K562 (cell line): ENCODE measurements around the gene RFPL4A. TPM values are rescaled to one million over a fixed set of nuclear protein-coding genes. Genes with fewer than 3 reads are reported as not detected.

Source experiments
- ATAC-seq: fragments of 200-7000 bp; cut with Tn5 transposase; 3 replicates; pipeline ENCODE4 v1.9.1; 2020; ENCODE audit warnings: moderate library complexity
- BruUV-seq: library from RNA; stranded (reverse); fragments of 400-500 nt; replicated peaks from 2 replicates; lab custom pipeline; 2021; lab: Mats Ljungman, UMichigan
- CTCF ChIA-PET: fragments of 300-600 bp; formaldehyde crosslinking; extraction: SDS; loops from one replicate; lab custom pipeline; 2021; ENCODE audit warnings: low intra/inter-chr PET ratio; lab: Yijun Ruan, JAX
- POLR2A ChIA-PET: fragments of 300-600, 350-650 bp; sonication (Branson Sonifier 250); formaldehyde crosslinking; extraction: SDS; loops from one replicate; lab custom pipeline; 2021; ENCODE audit warnings: antibody characterized with exemption, inconsistent platforms; lab: Yijun Ruan, JAX
- DNase-seq, 4 experiments: peaks; one replicate each; pipeline versions ENCODE4 v3.0.0 to v3.0.0-alpha.2; 2011 to 2018; ENCODE audit warnings: low spot score in 3 of 4, mixed read lengths in 3 of 4; ENCODE audit errors: extremely low read depth in 1 of 4
- FAIRE-seq: peaks from 2 replicates; lab custom pipeline; 2011; peaks lifted over from hg19 to GRCh38; lab: Jason Lieb, UNC
- H2AFZ ChIP-seq: 2 replicates; pipeline ENCODE4 v1.6.0; 2011; ENCODE audit warnings: low read depth, low read length, control low read depth, inconsistent platforms
- H3K27ac ChIP-seq: fragments of 200-600 bp; 3 replicates; pipeline ENCODE4 v1.8.0; 2011; ENCODE audit warnings: low read depth, mild to moderate bottlenecking, control low read depth, inconsistent platforms, low read length, moderate library complexity, mixed read lengths; ENCODE audit errors: extremely low read depth
- H3K27me3 ChIP-seq, 2 experiments: fragments of 300-600 bp in 1 of 2; 2 replicates in 1 of 2; 3 replicates in 1 of 2; pipeline versions ENCODE4 v1.6.0 to v1.8.0; 2011; ENCODE audit warnings: inconsistent platforms in 2 of 2, low read length in 2 of 2, mild to moderate bottlenecking in 1 of 2, mixed read lengths in 1 of 2, moderate library complexity in 1 of 2; ENCODE audit not compliant: control insufficient read depth in 2 of 2, insufficient read depth in 2 of 2
- H3K36me3 ChIP-seq: fragments of 300-600 bp; 3 replicates; pipeline ENCODE4 v1.8.0; 2011; ENCODE audit warnings: mild to moderate bottlenecking, low read length, inconsistent platforms; ENCODE audit not compliant: control insufficient read depth, insufficient read depth
- H3K4me1 ChIP-seq, 2 experiments: fragments of 200-600 bp in 1 of 2; replicated peaks in 1 of 2; 2 replicates in 1 of 2; 3 replicates in 1 of 2; pipeline versions ENCODE4 v1.5.1 to v1.8.0; 2011; ENCODE audit warnings: inconsistent platforms in 2 of 2, low read length in 2 of 2, mild to moderate bottlenecking in 1 of 2, mixed read lengths in 1 of 2, moderate library complexity in 1 of 2; ENCODE audit not compliant: control insufficient read depth in 2 of 2, insufficient read depth in 2 of 2
- H3K4me2 ChIP-seq: 2 replicates; pipeline ENCODE4 v1.6.1; 2011; ENCODE audit warnings: low read length, control low read depth, inconsistent platforms, mixed read lengths; ENCODE audit not compliant: insufficient read depth
- H3K4me3 ChIP-seq: fragments of 200-600 bp; sonication (generic), shearing (Covaris generic); 2 replicates; pipeline ENCODE4 v1.5.1; 2016; ENCODE audit warnings: control low read depth, inconsistent platforms
- H3K79me2 ChIP-seq: fragments of 200-600 bp; 3 replicates; pipeline ENCODE4 v1.8.0; 2011; ENCODE audit warnings: low read length, inconsistent platforms; ENCODE audit not compliant: control insufficient read depth, insufficient read depth
- H3K9ac ChIP-seq, 2 experiments: 2 replicates each; pipeline versions ENCODE4 v1.6.0 to v1.6.1; 2011; ENCODE audit warnings: low read depth in 2 of 2, low read length in 2 of 2, control low read depth in 1 of 2, inconsistent platforms in 1 of 2, mild to moderate bottlenecking in 1 of 2, mixed read lengths in 1 of 2; ENCODE audit not compliant: insufficient read depth in 1 of 2
- H3K9me1 ChIP-seq: one replicate; pipeline ENCODE4 v1.6.0; 2011; ENCODE audit warnings: inconsistent platforms, mild to moderate bottlenecking, low read length, moderate library complexity; ENCODE audit not compliant: control insufficient read depth, insufficient read depth
- H3K9me3 ChIP-seq: replicated peaks from 2 replicates; pipeline ENCODE4 v1.5.1; 2011; ENCODE audit warnings: low read depth, low read length, inconsistent platforms; ENCODE audit not compliant: control insufficient read depth, insufficient read depth
- H4K20me1 ChIP-seq: replicated peaks from 2 replicates; pipeline ENCODE4 v1.6.1; 2011; ENCODE audit warnings: low read length, inconsistent platforms, mixed read lengths; ENCODE audit not compliant: control insufficient read depth, insufficient read depth
- ARID4B ChIP-seq: sonication (generic); formaldehyde crosslinking; IDR thresholded peaks from 2 replicates; pipeline ENCODE4 v1.8.0; 2022; ENCODE audit warnings: mild to moderate bottlenecking, missing genetic modification reagents
- BRF2 ChIP-seq: IDR thresholded peaks from 3 replicates; pipeline ENCODE4 v1.6.1; 2011; ENCODE audit warnings: borderline replicate concordance, mild to moderate bottlenecking; ENCODE audit not compliant: insufficient read length, insufficient read depth
- MAFF ChIP-seq: IDR thresholded peaks from 2 replicates; pipeline ENCODE4 v1.6.1; 2012; ENCODE audit warnings: low read length, improper control_type of control experiment
- MAFK ChIP-seq: IDR thresholded peaks from 2 replicates; pipeline ENCODE4 v1.6.1; 2011; ENCODE audit warnings: low read length, improper control_type of control experiment
- MED1 ChIP-seq: sonication (generic); formaldehyde crosslinking; IDR thresholded peaks from 2 replicates; pipeline ENCODE4 v1.8.1; 2023; ENCODE audit warnings: missing genetic modification reagents, borderline replicate concordance
- SPI1 ChIP-seq: IDR thresholded peaks from 2 replicates; pipeline ENCODE4 v1.6.1; 2011; ENCODE audit warnings: low read depth, low read length, control low read depth, borderline replicate concordance
- ZNF143 ChIP-seq: sonication (generic); formaldehyde crosslinking; IDR thresholded peaks from 2 replicates; pipeline ENCODE4 v1.9.0; 2022; ENCODE audit warnings: mild to moderate bottlenecking, missing genetic modification reagents
- ZNF318 ChIP-seq, 2 experiments: fragments of 450-650 bp; IDR thresholded peaks; 2 replicates each; pipeline ENCODE4 v1.6.1; 2016; ENCODE audit warnings: mild to moderate bottlenecking in 2 of 2, borderline replicate concordance in 1 of 2, low read depth in 1 of 2, moderate library complexity in 1 of 2
- WGBS: fragments of 100-300 bp; shearing (Covaris generic); methylation state at CpG from one replicate; pipeline ENCODE4 v1.1.6; 2016; ENCODE audit warnings: low coverage, mixed read lengths; ENCODE audit not compliant: insufficient coverage; ENCODE audit errors: missing lambda C conversion rate; 5-methylcytosine and 5-hydroxymethylcytosine counted together
- in situ Hi-C: fragments of 300-500 bp; cut with MboI; formaldehyde crosslinking; loops from 4 replicates; pipeline ENCODE4 v1.15.0; 2018; ENCODE audit warnings: inconsistent platforms, mixed read lengths
- intact Hi-C: fragments of 100-400 bp; cut with micrococcal nuclease; formaldehyde crosslinking; loops from 2 replicates; pipeline ENCODE4 v1.14.2; 2022
- polyA plus RNA-seq, 8 experiments: library from polyadenylated mRNA; depleted of rRNA in 4 of 8; stranded (reverse) in 5 of 8; unstranded in 3 of 8; fragments of >200 nt; fragmentation: Nextera tagmentation in 2 of 8; fragmentation: Illumina TruSeq in 1 of 8; extraction: Ambion mirVana in 2 of 8; extraction: Trizol in 1 of 8; gene quantifications; 2 replicates each; pipeline versions ENCODE4 v1.2.1 to v1.2.3, GENCODE V29; 2011 to 2014; ENCODE audit warnings: inconsistent platforms in 1 of 8, missing spikeins in 1 of 8
- total RNA-seq, 7 experiments: library from RNA; depleted of rRNA in 6 of 7; stranded (reverse); fragments of >200 nt in 6 of 7; fragmentation: Illumina TruSeq in 2 of 7; extraction: Trizol in 2 of 7; gene quantifications; 2 replicates each; pipeline versions ENCODE4 v1.2.1 to v1.2.3, GENCODE V29; 2011 to 2021; ENCODE audit warnings: low replicate concordance in 1 of 7

The RFPL4A gene
- total and polyA plus RNA-seq, 9 of the 15 experiments (the other 6 are each of a cell fraction or from before 2014, with no cell fraction given), result 0.13 to 1.1 (median 0.23) TPM; not detected in 1

GRCh38 chr19:55720214-55720746, 38.6 kb upstream of the RFPL4A start:
- Histone ChIP-seq H3K9me1 (no peaks in the 10 kb centered on the region), H3K79me2 (no peaks in the 10 kb centered on the region), H3K36me3 (no peaks in the 10 kb centered on the region), H4K20me1 (no peaks in the 10 kb centered on the region), H2AFZ (no peak overlapping the region), H3K4me1 (no peaks in the 10 kb centered on the region; a peak in 1 of 5 replicates), H3K27ac (no peak overlapping the region), H3K4me2 (no peak overlapping the region), H3K9ac (no peak overlapping the region), H3K9me3 (peaks cover 4% of the 10 kb centered on the region; the same call in 1 of the 2 replicates), H3K27me3 (peaks cover 11 to 46% of the 10 kb centered on the region in 2 experiments), H3K4me3 (no peak overlapping the region)
- BruUV-seq, result no TSS peak
- DNase-seq (no peak), FAIRE-seq (no peak), ATAC-seq (no peak)
- intact Hi-C loops, result no loop called here
- 2% methylated on average over 5 of the region's 5 CpGs for WGBS
- CTCF ChIA-PET, result no interaction called here
- in situ Hi-C loops, result no loop called here
- POLR2A ChIA-PET, result interaction anchor here (1.1 kb wide), 1 partner anchor 29 kb away, joined by 3 read pairs; no protein-coding TSS in a partner anchor
- TF ChIP-seq MAFK (no peak), ZNF143 (CRISPR knock-in tag) (no peak), ARID4B (CRISPR knock-in tag) (no peak), BRF2 (no peak), ZNF318 (IDR thresholded peaks at IDR 0.05; ENCODE audit: borderline replicate concordance in 1 of 2, low read depth in 1 of 2) (no peak), SPI1 (no peak), MAFF (no peak), MED1 (CRISPR knock-in tag) (no peak)
